ENCODE results near the gene LTC4S. TPM values are rescaled to one million over a fixed set of nuclear protein-coding genes. Genes with fewer than 3 reads are reported as not detected.

Gene LTC4S
- polyA plus RNA-seq, 3 donors, result 0.65 to 2.1 (median 0.69) TPM

- H3K79me2 ChIP-seq (ENCODE audit: insufficient read depth, low read length), result peaks cover 9% of the 10 kb centered on the region
- H3K4me1 ChIP-seq (ENCODE audit: control insufficient read depth in 1 of 2, insufficient read depth in 2 of 2, low read length in 2 of 2), result peaks cover 0 to 9% of the 10 kb centered on the region in 2 donors
- no peaks in the 10 kb centered on the region for H3K27me3 ChIP-seq (ENCODE audit: control insufficient read depth in 2 of 2, insufficient read depth in 2 of 2, low read length in 2 of 2)
- Mint-ChIP-seq H3K27me3 (ENCODE audit: low read depth in 3 of 3) (peaks cover 0 to 2% (median 0%) of the 10 kb centered on the region in 3 donors), H3K27ac (peak overlapping the region; percentile 53 to 81 (median 69)), H3K9me3 (no peaks in the 10 kb centered on the region), H3K36me3 (peaks cover 60 to 77% of the 10 kb centered on the region in 2 donors), H3K4me3 (no peak overlapping the region), H3K4me1 (peaks cover 13% of the 10 kb centered on the region)
- peak; percentile 57 to 62 (median 57) for DNase-seq
- H3K36me3 ChIP-seq (replicated peaks in 1 of 2; ENCODE audit: control insufficient read depth in 1 of 2, insufficient read depth in 2 of 2, low read length in 2 of 2), result peaks cover 62 to 64% of the 10 kb centered on the region in 2 donors
- H3K9me3 ChIP-seq (replicated peaks in 1 of 2; ENCODE audit: control insufficient read depth in 1 of 2, insufficient read depth in 1 of 2, low read length in 2 of 2), result no peaks in the 10 kb centered on the region
- H3K9ac ChIP-seq (ENCODE audit: insufficient read depth, low read length, poor library complexity, severe bottlenecking), result no peak overlapping the region
- no peak for TF ChIP-seq CTCF (IDR thresholded peaks at IDR 0.05)
- intact Hi-C loops (cut with micrococcal nuclease), result loop anchor here (5.0 kb wide), 1 partner anchor 34 kb away; no protein-coding TSS in a partner anchor
- no peak overlapping the region for H3K4me3 ChIP-seq (replicated peaks in 1 of 3; ENCODE audit: low read depth in 2 of 3, low read length in 3 of 3)
- H3K27ac ChIP-seq (ENCODE audit: low read depth in 1 of 2, low read length in 2 of 2), result peak overlapping the region in 1 of 2 donors; percentile 43
- H2AFZ ChIP-seq (ENCODE audit: insufficient read depth, low read depth, low read length, poor library complexity, severe bottlenecking), result no peak overlapping the region
- peaks cover 66% of the 10 kb centered on the region for H4K20me1 ChIP-seq (ENCODE audit: insufficient read depth, low read length)
- 96% methylated on average over 17 of the region's 19 CpGs for WGBS (ENCODE audit: insufficient coverage)
- no peak overlapping the region for H3K4me2 ChIP-seq (replicated peaks; ENCODE audit: extremely low read depth, low read length, poor library complexity, severe bottlenecking)
These were observed 42.6 kb downstream of the LTC4S start for GRCh38 chr5:179836225-179837019.

GRCh38 chr5:179837076-179838011 is 43.6 kb downstream of the LTC4S start:
- H3K4me1 Mint-ChIP-seq, result peaks cover 13% of the 10 kb centered on the region
- H3K36me3 Mint-ChIP-seq, result peaks cover 50 to 70% of the 10 kb centered on the region in 2 donors
- peaks cover 9% of the 10 kb centered on the region for H3K79me2 ChIP-seq (ENCODE audit: insufficient read depth, low read length)
- peaks cover 57% of the 10 kb centered on the region for H4K20me1 ChIP-seq (ENCODE audit: insufficient read depth, low read length)
- DNase-seq, result no peak
- H2AFZ ChIP-seq (ENCODE audit: insufficient read depth, low read depth, low read length, poor library complexity, severe bottlenecking), result no peak overlapping the region
- WGBS (ENCODE audit: insufficient coverage), result 96% methylated on average over 8 of the region's 15 CpGs
- peaks cover 53 to 55% of the 10 kb centered on the region in 2 donors for H3K36me3 ChIP-seq (replicated peaks in 1 of 2; ENCODE audit: control insufficient read depth in 1 of 2, insufficient read depth in 2 of 2, low read length in 2 of 2)
- no peak overlapping the region for H3K4me3 Mint-ChIP-seq
- H3K27me3 ChIP-seq (ENCODE audit: control insufficient read depth in 2 of 2, insufficient read depth in 2 of 2, low read length in 2 of 2), result no peaks in the 10 kb centered on the region
- H3K27ac Mint-ChIP-seq, result peak overlapping the region; percentile 40 to 77 (median 66)
- peaks cover 0 to 9% of the 10 kb centered on the region in 2 donors for H3K4me1 ChIP-seq (ENCODE audit: control insufficient read depth in 1 of 2, insufficient read depth in 2 of 2, low read length in 2 of 2)
- H3K9me3 Mint-ChIP-seq, result no peaks in the 10 kb centered on the region
- intact Hi-C loops (cut with micrococcal nuclease), result loop anchor here (5.0 kb wide), 1 partner anchor 35 kb away; no protein-coding TSS in a partner anchor
- no peak for TF ChIP-seq CTCF (IDR thresholded peaks at IDR 0.05)
- no peak overlapping the region for H3K4me2 ChIP-seq (replicated peaks; ENCODE audit: extremely low read depth, low read length, poor library complexity, severe bottlenecking)
- no peak overlapping the region for H3K9ac ChIP-seq (ENCODE audit: insufficient read depth, low read length, poor library complexity, severe bottlenecking)
- no peak overlapping the region for H3K4me3 ChIP-seq (replicated peaks in 1 of 3; ENCODE audit: low read depth in 2 of 3, low read length in 3 of 3)
- H3K9me3 ChIP-seq (replicated peaks in 1 of 2; ENCODE audit: control insufficient read depth in 1 of 2, insufficient read depth in 1 of 2, low read length in 2 of 2), result no peaks in the 10 kb centered on the region
- peak overlapping the region; percentile 11 to 43 for H3K27ac ChIP-seq (ENCODE audit: low read depth in 1 of 2, low read length in 2 of 2)
- H3K27me3 Mint-ChIP-seq (ENCODE audit: low read depth in 3 of 3), result peaks cover 0 to 2% (median 0%) of the 10 kb centered on the region in 3 donors
